Cardiac septum (tissue), 1 donor: ENCODE results near the gene MAP1LC3A. TPM values are rescaled to one million over a fixed set of nuclear protein-coding genes. Genes with fewer than 3 reads are reported as not detected.

Experiments
- DNase-seq: peaks from one replicate; pipeline ENCODE4 v3.0.0-alpha.2; 2020; ENCODE audit warnings: low spot score
- intact Hi-C: fragments of 100-400 bp; cut with DNase I; formaldehyde crosslinking; loops from one replicate; pipeline ENCODE4 v1.14.0; 2022
- total RNA-seq: library from RNA; stranded (reverse); fragmentation: NEBNext Ultra II Directional; extraction: Animal tissue kit (Norgen Biotek cat#: 25700); gene quantifications from one replicate; pipeline ENCODE4 v1.2.1, GENCODE V29; 2021
- donor health status: DM: no; HTN: no; CAD: no.

The MAP1LC3A gene
- total RNA-seq, 1 donor from 2014 or later: 61.0 TPM

GRCh38 chr20:34543463-34544056 lies 15.0 kb upstream of the MAP1LC3A start:
- no peak for DNase-seq
- intact Hi-C loops: no loop called here

- intact Hi-C loops: no loop called here
- DNase-seq: no peak
Measured at GRCh38 chr20:34544109-34544796, 14.3 kb upstream of the MAP1LC3A start.

DNA sequence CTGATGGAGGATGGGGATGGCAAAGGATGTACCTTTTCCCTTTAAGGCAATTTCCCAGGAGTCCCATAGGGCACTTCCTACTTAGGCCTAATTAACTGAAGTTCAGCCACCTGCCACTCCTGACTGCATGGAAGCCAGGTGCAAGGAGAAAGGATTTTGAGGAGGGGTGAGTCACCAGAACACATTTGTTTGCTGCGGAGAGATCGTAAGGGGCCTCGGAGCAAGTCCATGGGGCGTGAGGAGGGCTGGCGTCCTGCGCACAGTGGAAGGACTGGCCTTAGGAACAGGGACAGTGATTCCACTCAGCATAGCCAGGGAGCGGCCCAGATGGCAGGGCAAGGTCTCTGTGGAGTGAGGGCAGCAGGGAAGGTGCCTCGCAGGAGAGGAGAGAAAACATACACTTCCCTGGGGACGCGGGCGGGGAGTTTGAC lies 11.8 kb upstream of the MAP1LC3A start:
- intact Hi-C loops: no loop called here
- DNase-seq: no peak

DNA sequence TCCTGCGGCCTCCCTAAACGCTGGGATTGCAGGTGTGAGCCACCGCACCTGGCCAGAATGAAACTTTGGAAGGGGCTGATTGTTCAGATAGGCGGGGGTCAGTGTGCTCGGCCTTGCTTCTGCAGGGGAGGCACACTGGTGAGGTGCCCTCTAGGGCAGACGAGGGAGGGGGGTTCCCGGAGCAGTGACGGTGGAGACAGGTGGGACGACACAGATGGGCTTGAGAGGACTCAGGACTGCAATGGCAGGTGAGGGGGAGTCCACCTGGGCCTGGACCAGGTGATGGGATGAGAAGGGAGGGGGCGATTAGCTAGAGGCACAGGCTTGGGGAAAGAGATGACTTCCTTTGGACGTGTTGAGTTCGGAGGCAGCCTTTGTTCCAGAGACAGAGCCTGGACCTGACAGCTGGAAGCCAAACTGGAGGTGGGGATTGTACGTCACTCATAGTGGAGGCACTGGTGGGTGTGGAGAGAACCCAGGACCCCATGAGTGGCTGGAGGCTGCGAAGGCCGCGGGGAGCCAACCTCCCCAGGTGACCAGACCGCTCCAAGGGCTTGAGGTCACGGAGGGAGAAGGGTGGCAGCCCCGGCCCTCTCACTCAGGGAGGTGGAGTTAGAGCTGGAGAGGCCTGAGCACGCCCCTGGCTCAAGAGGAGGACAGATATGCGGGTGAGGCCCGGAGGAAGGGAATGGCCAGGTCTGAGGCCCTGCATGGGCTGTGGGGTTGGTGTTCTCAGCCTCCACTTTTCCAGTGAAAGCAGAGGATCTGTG lies 10.5 kb upstream of the MAP1LC3A start:
- intact Hi-C loops: no loop called here
- no peak for DNase-seq

GRCh38 chr20:34549291-34549928 lies 9.1 kb upstream of the MAP1LC3A start:
- intact Hi-C loops: no loop called here
- no peak for DNase-seq

DNA sequence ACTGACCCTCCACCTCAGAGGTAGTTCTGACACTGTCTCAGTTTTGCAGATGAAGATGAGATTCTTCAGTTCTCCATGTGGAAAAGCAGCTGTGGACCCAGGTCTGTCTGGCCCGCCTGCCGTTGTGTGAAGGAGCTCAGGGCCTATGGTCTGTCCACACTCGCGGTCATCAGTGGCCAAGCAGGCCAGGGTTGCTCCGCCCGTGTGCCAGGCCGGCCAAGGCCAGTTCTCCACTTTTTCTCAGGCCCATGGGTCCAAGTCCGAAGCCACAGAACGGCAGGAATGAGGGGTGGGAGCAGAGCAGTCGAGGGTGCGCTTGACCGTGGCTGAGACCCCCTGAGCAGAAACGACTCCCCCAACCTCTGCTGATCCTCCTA lies 8.6 kb upstream of the MAP1LC3A start:
- DNase-seq: no peak
- intact Hi-C loops: no loop called here

- intact Hi-C loops: no loop called here
- DNase-seq: no peak
Measured at GRCh38 chr20:34552569-34552968, 5.9 kb upstream of the MAP1LC3A start.

- intact Hi-C loops: no loop called here
Measured at GRCh38 chr20:34553366-34553867, 5.1 kb upstream of the MAP1LC3A start.

DNA sequence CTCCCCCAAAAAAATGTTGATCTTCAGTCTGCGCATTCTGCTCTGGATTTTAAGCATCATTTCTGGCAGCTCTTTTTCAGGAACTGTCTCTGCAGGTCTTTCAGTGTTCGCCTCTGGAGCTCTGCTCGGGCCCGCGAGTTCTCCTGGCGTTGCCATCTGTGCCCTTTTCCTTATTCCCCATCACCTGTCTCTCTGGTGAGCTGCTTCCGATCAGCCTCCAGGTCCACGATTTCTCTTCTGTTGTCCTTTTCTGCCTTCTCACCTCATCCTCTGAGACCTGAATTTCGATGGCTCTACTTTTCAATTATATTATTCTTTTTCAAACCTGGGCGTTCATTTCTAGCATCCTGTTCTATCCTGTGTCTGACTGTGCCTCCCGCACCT lies 590 bp upstream of the MAP1LC3A start:
- intact Hi-C loops: no loop called here
- DNase-seq: no peak

More at GRCh38 chr20:34553366-34553867, 5.1 kb upstream of the MAP1LC3A start:
- DNase-seq: no peak

DNA sequence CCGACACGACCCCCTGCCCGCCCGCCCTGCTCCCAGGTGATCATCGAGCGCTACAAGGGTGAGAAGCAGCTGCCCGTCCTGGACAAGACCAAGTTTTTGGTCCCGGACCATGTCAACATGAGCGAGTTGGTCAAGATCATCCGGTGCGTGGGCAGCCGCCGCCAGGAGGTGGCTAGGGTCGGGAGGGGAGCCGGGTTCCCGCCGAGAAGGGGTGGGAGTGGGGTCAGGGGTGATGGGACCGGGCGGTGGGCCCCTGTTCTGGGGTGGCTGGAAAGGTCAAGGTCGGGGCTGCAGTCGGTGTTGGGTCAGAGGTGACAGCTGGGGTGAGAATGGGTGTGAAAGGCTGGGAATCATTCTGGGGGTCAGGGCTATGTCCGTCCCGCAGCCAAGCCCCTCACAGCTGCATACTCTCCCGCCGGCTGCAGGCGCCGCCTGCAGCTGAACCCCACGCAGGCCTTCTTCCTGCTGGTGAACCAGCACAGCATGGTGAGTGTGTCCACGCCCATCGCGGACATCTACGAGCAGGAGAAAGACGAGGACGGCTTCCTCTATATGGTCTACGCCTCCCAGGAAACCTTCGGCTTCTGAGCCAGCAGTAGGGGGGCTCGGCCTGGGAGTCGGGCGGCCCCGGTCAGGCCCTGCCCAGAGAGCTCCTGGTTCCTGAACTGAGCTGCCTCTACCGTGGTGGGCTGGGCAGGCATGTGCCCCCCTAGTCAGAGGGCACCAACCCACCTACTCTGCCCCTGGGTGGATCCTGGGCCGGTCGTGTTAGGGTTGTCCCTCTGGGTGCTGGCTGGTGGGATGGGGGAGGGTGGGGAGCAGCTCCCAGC lies 1.0 kb downstream of the MAP1LC3A start:
- DNase-seq: no peak
- intact Hi-C loops: no loop called here

DNA sequence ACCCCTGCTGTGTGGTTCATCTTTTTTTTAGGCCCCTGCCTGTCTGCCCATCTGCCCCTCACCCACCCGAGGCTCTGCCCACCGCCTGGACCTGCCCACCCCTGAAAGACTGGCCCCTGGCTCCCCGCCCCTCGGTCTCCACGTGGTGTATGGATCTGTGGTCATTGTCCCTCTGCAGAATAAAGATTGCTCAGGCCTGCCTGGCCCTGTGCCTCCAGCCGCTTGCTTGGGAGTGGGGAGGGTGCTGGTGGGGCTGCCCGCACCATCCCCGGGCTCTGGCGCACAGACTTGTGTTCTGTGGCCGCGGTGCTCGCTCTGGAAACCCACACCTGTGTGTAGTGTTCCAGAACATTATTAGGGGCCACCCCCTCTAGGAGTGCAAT lies 1.6 kb downstream of the MAP1LC3A start:
- intact Hi-C loops: no loop called here

DNA sequence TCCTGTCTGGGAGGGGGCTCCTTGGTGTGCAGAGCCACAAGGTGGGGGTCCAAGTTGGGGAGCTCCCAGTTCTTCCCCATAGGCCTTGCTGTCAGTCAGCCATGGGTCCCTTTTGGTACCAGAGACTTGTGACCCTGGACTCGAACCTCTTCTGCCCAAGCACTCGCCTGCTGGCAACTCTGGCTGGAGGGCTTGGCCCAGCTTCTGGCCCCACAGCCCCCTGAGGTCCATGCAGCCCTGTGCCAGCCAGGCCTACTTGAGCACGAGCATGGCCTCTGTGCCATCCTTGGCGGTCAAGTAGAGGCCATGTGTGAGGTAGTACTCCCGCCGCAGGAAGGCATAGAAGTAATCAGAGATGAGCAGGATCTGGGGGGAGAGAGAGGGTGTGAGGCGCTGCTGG lies 2.1 kb downstream of the MAP1LC3A start:
- intact Hi-C loops: no loop called here
- no peak for DNase-seq

More for the DNA sequence above, 1.6 kb downstream of the MAP1LC3A start:
- DNase-seq: no peak

DNA sequence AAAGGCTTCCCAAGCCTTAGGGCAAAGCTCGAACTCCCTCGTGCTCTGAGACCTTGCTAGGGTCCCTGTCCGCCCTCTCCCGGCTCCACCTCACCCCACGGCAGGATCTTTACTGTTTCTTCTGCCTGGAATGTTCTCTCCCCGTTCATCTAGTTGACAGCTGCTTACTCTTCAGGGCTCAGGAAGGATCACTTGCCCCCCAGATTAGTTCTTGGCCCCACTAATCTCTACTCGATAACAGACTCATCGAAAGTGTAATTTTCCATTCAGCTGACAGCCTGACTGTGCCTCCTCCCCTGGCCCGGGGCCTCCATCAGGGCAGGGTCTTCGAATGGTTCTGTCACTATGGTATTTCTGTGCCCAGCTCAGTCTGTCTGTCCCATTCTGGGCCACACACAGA lies 3.1 kb downstream of the MAP1LC3A start:
- no peak for DNase-seq
- intact Hi-C loops: no loop called here

- no peak for DNase-seq
- intact Hi-C loops: no loop called here
Measured at GRCh38 chr20:34562641-34563040, 4.1 kb downstream of the MAP1LC3A start.

DNA sequence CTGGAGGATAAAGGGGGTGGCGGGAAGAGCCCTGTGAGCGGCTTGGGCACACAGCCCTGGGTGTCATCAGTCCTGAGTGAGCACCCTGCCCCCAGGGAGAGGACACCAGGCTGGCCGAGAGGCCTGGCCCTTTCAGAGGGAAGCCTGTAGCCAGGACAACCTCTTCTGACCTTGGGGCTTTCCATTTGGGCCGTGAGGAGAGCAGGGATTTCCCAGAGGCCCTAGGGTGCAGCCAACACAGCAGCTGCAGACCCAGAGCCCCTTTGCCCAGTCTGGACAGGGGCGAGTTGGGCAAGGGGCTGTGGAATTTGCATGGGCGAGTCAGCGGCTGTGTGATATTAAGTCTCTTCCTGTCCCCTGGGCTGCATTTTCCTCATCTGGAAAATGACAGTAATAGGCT lies 6.3 kb downstream of the MAP1LC3A start:
- intact Hi-C loops: no loop called here
- DNase-seq: no peak

- intact Hi-C loops: no loop called here
- DNase-seq: peak; percentile 26
Measured at GRCh38 chr20:34566978-34567891, 8.7 kb downstream of the MAP1LC3A start.

DNA sequence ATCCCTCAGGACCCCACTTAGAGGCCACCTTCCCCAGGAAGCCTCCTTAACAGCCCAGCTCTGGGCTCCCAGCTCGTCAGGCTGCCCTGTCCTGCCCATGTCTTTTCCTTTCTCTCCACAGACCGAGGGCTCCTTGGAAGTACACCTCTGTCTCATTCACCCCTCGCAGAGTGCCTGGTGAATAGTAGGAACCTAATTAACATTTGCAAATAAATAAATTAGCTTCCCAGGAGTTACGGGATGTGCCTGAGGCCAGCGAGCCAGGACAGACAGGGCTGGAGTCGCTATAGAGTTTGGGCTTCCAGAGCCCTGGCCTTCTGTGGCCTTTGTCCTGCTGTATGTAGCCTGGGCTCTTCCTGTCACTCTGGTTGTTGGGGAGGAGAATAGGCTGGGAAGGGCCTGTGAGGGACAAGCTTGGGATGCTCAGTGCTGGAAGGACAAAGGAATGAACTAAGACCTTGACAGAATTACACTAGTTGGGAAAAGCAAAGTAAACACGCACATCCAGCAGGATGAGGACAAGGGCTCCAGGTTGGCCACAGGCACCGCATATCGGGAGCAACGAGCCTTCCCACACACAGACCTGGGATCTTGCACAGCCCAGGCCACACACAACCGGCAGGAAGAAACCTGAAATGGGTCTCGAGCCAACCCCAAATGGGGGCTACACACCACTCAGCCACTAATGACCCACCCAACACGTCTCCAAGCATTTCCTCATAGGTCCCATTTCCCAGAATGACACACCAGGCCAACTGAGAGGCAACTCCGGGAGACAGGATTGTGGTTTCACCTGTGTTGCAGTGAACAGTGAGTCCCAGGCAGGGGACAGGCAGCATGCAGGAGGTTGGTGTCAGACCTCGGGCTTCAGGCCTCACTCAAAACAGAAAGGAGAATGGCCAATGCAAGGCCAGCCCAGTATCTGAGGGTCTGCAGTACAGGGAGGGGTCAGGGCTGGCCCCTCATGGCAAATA lies 9.7 kb downstream of the MAP1LC3A start:
- DNase-seq: peak; percentile 26
- intact Hi-C loops: no loop called here
